GM21786 (cell line): ENCODE data around the gene ADAM8.

Source experiments
- ATAC-seq: cut with Tn5 transposase; IDR thresholded peaks from one replicate; pipeline ENCODE4 v1.9.1; 2021; ENCODE audit not compliant: unreplicated experiment

Gene ADAM8

GRCh38 chr10:133282846-133283390, 6.2 kb upstream of the ADAM8 start:
- ATAC-seq = no peak

GRCh38 chr10:133281628-133282372, 5.1 kb upstream of the ADAM8 start:
- ATAC-seq = no peak

DNA sequence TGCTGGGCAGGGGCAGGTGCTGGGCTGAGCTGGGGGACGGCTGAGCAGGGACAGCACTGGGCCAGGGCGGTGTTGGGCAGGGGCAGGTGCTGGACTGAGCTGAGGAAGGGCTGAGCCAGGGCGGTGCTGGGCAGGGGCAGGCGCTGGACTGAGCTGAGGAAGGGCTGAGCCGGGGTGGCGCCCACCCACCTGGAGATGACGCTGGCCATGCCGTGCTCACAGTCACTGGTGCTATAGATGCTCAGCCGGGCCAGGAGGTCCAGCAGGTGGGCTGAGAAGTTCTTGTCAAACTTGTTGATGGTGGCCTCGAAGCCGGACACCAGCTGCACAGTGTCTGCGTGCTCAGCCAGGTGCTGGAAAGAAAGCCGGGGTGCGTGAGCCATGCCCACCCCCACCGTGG, 4.4 kb upstream of the ADAM8 start:
- ATAC-seq = no peak

- ATAC-seq = no peak
These were observed 3.9 kb upstream of the ADAM8 start for GRCh38 chr10:133280391-133281059.

DNA sequence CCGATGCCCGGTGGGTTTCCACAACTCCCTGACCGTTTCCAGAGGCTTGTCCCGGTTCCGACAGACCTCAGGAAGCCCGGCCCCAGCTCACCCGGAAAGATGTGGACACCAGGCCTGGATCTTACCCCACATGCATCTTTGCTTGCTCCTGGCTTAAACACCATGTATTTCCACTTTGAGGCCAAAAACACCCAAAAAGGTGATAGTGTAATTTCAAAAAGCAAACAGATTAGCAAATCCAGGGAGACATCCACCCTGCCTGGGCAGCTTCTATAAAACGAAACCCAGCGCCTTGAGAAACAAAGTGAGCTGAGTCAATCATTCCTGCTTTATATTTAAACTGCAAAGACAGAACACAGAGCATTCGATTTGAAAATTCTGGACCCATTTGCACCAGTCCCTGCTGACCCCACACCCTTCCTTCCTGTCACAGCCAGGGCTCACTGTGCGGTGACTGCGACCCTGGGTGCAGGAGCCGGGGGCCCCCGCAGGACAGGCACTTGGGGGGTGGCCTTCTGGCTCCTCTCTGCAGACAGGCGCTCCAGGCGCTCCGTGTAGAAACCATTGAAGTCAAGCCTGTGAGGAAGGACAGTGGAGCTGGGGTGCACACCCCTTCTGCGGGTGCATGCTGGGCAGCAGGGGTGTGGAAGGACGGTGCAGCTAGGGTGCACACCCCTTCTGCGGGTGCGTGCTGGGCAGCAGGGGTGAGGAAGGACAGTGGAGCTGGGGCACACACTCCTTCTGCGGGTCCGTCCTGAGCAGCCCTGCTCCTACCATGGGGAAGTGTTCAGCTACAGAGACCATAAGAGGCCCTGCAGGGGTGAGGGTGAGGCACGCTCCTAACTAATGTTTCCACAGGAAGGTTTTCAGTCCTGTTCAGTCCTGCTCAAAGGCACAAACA, 2.9 kb upstream of the ADAM8 start:
- no peak for ATAC-seq

DNA sequence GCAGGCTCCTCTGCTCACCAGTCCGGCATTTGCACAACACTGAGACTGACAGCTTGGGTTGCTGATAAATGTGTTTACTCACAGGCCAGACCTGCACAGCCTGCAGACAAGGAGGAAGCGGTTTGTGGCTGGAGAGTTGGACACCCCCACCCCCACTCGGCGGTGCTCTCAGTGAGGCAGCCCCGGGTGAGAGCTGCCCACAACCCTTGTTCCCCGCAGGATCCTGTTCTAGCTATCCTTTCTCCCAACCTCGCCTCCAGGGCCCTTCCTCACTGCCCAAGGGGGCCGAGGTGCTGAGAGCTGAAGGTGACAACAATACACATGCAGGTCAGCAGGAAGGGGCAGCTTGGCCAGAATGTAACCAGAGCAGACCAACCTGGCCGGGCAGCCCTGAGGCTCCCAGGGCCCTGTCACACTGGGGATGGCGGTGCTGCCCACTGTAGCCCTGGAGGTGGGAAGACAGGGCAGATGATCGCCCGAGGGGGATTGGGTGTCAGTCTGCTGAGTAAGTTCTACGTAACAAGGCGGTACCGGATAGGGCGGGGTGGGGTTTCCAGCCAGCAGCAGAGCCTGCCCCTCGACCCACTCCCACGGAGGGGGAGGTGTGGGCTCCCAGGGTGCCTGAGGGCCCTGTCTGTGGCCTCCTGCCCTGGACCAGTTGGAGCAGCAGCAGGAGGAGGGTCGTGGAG, 2.1 kb upstream of the ADAM8 start:
- ATAC-seq = peak; percentile 29

- ATAC-seq = no peak
These were observed 1.4 kb upstream of the ADAM8 start for GRCh38 chr10:133277993-133278576.

DNA sequence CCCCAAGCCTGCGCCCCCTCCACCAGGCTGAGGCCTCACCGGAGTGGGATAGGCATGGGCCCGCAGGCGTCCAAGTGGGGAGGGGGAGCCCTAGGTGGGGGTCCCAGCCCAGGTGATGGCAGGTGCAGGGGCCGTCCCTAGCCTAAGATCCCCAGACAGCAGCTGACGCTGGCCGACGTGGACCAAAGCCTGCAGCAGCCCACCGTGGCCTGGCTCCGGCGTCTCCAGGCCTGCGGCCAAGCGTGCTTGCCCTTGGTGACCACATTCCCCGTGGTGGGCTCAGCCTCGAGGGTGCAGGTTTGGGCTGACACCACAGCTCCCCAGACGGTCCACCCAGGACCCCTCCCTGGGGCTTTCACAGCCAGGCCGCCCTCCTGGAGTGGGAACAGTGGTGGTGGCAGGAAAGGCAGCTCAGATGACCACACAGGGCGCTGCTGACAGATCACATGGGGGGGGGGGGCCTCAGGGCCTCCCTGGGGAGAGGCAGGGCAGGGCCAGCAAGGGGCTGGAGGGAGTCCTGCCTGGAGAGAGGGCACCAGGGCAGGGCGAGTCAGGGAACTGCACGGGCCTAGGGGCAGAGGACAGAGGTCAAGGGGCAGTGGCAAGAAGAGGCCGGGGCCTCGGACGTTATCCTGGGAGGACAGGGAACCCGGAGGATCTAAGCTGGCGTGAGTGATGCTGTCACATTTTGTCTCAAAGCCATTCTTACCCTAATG, 767 bp upstream of the ADAM8 start:
- ATAC-seq = no peak

DNA sequence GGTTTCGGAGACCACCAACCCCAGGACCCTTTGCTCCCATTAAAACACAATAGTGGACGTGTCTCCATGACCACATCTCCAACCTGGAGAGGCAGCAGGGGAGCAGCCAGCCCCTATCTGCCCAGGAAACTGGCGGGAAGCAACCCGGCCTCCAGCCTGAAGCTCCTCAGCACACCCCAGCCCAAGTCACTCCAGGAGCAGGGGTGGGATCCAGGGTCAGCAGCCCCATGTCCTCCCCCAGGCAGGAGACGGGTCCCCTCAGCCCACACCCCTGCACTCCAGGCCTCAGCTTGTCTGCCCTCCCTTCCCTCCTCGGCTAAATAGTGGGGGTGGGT, 601 bp downstream of the ADAM8 start:
- peak; percentile 1 for ATAC-seq

- peak; percentile 34 for ATAC-seq
These were observed 980 bp downstream of the ADAM8 start for GRCh38 chr10:133275684-133276092.

DNA sequence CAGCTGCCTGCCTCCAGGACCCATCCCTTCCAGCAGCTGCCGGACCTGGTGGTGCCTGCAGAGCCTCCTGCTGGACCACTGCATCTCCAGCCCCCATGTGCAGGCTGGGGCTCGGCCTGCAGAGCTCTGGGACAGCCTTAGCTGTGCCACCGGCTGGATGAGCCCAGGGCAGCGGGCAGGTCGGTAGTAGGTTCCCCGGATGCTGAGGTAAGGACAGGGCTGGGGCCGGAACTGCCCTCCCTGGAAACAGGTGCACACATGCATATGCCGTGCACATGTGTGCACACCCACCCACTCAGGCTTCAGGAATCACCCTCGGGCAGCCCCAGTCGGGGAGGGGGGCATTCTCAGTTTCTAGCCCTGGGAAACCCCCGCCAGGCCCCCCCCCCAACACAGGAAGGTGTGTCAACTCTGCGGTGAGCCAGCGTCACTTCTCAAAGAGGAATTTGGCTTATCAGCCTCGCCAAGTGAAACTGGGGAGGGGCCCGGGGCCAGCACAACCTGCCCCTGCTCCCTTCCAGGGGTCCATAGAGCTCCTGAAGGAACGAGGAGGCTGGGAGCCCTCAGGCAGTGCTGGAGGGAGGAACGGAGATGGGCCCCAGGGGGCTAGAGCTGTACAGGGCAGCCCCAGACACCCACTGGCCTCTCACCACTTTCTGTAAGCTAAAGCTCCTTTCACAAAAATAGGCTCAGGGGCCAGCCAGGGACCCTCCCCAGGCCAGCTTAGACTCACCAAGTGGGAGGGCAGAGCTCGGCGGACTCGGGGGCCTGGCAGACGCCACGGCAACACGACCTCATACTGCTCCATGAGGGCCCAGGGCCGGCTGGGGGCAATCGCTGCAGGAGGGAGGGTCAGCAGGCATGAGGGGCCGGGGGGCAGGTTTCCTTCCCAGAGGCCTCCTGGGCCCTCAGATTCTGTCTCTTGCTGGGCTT, 1.7 kb downstream of the ADAM8 start:
- ATAC-seq = peak; percentile 56

DNA sequence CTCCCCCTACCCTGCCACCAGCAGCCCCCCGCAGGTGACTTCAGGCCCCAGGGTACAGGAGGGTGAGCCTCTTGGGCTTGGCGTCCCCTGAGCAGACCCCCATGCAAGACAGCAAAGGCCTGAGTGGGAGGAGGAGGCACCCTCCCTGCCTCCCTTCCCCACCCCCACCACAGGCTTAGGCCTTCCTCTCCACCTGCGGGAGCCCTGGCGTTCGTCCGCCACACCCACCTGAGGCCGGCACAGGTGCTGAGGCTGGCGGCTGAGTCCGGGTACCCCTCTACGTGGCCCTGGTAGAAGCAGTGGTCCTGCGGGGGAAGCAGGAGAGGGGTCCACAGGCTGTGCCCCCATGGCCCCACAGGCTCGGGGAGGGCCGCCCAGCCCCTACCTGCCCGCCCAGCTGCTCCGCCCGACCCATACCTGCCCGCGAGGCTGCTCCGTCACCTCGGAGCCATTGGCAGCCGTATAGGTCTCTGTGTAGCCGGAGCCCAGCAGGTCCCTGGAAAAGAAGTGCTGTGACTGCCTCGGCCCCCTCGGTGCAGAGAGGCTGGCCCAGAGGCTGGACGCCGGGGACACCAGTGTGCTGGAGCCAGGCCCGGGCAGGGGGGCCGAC, 3.0 kb downstream of the ADAM8 start:
- ATAC-seq = no peak

DNA sequence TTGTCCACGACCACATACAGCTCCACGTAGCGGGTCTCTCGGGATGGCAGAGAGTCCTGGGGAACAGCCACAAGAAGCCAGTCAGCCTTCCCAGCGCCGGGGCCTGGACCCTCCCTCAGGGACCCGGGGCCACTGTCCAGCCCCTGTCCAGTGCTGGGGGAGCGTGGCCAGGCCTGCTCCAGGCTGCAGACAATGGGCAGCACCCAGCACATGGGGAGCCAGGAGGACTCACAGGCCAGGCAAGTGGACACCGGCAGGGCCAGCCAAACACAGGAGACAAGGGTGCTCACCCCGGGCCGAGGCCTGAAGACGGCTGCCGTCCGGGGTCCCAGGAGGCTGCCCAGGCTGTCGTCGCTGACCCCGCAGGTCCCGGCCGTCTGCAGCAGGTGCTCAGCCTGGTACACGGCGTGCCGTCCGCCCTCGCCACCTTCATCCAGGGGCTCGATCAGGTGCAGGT, 3.7 kb downstream of the ADAM8 start:
- no peak for ATAC-seq

- ATAC-seq = no peak
These were observed 4.2 kb downstream of the ADAM8 start for GRCh38 chr10:133272301-133272963.

DNA sequence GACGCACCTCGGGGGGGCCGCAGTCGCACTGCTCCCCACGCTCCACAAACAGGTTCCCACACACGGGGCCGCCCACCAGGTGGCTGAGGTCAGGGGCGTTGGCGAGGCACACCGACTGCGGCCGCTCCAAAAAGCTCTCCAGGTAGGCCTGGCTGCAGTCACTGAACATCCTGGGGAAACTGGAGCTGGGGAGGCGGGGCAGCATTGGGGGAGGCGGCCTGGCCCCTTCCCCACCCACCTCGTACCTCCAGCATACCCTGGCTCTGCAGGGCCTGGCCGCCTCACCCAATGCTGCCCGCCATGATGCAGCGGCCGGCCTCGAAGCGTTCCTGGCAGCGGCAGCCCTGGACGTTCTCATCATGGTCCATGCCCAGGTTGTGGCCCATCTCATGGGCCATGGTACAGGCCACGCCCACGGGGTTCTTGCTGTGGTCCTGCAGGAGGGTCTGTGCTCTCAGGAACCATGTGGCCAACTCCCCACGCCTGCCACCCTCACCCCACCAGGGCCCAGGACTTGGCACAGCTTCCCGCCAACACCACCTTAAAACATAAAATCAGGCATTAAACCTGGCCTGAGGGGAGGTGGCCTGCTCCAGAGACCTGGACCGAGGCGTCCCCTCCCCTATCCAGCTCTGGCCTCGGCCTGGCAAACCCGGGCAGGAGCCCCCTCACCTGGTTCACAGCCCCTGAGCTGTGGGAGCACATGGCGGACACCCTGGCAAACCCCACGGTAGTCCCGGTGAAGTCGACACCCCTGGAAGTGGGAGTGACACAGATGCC, 5.0 kb downstream of the ADAM8 start:
- no peak for ATAC-seq

DNA sequence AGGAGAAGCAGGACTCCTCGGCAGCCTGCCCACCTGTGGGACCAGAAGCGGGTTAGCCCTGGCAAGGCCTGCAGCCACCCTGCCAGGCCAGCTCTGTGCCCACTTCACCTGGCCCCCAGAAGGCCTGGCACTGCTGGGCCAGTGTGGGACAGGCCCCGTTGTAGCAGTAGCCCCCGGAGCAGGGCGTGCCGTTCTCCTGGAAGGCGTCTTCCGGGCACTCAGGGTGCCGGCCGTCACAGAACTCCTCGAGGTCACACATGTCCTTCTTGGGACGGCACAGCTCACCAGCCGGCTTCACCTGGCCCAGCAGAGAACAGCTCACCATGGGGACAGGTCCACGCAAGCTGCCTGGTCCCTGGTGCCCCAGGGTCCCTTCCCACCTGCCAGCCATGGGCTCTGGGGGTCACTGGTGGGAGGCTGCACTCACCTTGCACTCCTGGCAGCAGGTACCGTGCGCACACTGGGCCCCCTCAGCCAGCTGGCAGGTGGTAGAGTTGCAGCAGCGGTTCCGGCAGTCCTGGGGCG, 5.8 kb downstream of the ADAM8 start:
- no peak for ATAC-seq

DNA sequence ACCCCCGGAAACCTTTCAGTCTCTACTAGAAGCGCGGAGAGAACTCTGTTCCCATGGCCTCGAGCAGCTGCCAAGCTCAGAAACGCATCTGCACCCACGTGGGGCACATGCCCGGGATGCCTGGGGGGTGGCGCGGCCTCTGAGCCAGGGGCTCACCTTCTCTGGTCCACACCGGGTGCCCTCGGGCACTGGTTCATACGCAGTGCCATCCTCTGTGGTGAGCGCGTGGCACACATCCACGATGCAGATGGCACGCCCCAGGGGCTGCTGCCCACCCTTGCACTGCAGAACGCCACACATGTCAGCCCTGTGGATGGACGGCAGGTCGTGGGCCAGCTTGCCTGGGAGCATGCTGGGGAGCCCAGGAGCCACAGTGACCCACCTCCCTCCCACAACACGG, 6.5 kb downstream of the ADAM8 start:
- no peak for ATAC-seq
